HepG2 (cell line): ENCODE measurements around the gene TRIM31. TPM values are rescaled to one million over a fixed set of nuclear protein-coding genes. Genes with fewer than 3 reads are reported as not detected.

ENCODE experiments used
- ASH2L ChIP-seq: fragments of 300-600, 200-600 bp; sonication (generic); IDR thresholded peaks from 2 replicates; pipeline ENCODE4 v1.7.0; 2017; ENCODE audit warnings: low read depth, mild to moderate bottlenecking, moderate library complexity, mixed read lengths, low read length; ENCODE audit not compliant: insufficient read length
- BRD4 ChIP-seq: sonication (generic); formaldehyde crosslinking; IDR thresholded peaks from 2 replicates; pipeline ENCODE4 v1.4.0; 2020; ENCODE audit warnings: missing genetic modification reagents
- CBX5 ChIP-seq: sonication (generic); formaldehyde crosslinking; IDR thresholded peaks from 2 replicates; pipeline ENCODE4 v1.4.0; 2020; ENCODE audit warnings: missing genetic modification reagents, borderline replicate concordance
- CEBPG ChIP-seq: IDR thresholded peaks from 2 replicates; pipeline ENCODE4 v1.6.1; 2016
- ELF3 ChIP-seq: IDR thresholded peaks from 2 replicates; pipeline ENCODE4 v1.6.1; 2016; ENCODE audit warnings: missing genetic modification reagents, missing compliant biosample characterization
- GFI1 ChIP-seq: sonication (generic); formaldehyde crosslinking; IDR thresholded peaks from 2 replicates; pipeline ENCODE4 v1.5.0; 2020; ENCODE audit warnings: missing genetic modification reagents, mild to moderate bottlenecking, borderline replicate concordance
- GPN1 ChIP-seq: sonication (generic); formaldehyde crosslinking; IDR thresholded peaks from 2 replicates; pipeline ENCODE4 v1.5.1; 2020; ENCODE audit warnings: missing genetic modification reagents, borderline replicate concordance
- KDM6A ChIP-seq: IDR thresholded peaks from 2 replicates; pipeline ENCODE4 v1.6.1; 2016; ENCODE audit warnings: low read depth
- MEIS2 ChIP-seq: sonication (generic); formaldehyde crosslinking; IDR thresholded peaks from 2 replicates; pipeline ENCODE4 v1.9.0; 2021; ENCODE audit warnings: mild to moderate bottlenecking, missing genetic modification reagents
- MIER2 ChIP-seq: IDR thresholded peaks from 2 replicates; pipeline ENCODE4 v1.6.1; 2016; ENCODE audit warnings: missing biosample characterization, missing genetic modification reagents
- MTA3 ChIP-seq: sonication (generic); formaldehyde crosslinking; IDR thresholded peaks from 2 replicates; pipeline ENCODE4 v1.4.0; 2020; ENCODE audit warnings: missing genetic modification reagents
- NCOA1 ChIP-seq: sonication (generic); formaldehyde crosslinking; IDR thresholded peaks from 2 replicates; pipeline ENCODE4 v1.9.0; 2021; ENCODE audit warnings: missing genetic modification reagents
- PPARG ChIP-seq: conservative IDR thresholded peaks from 2 replicates; pipeline ENCODE4 v1.6.1; 2016; ENCODE audit warnings: missing biosample characterization, missing genetic modification reagents
- SP1 ChIP-seq, 2 experiments: fragments of 450-650 bp in 1 of 2; sonication (generic) in 1 of 2; formaldehyde crosslinking in 1 of 2; IDR thresholded peaks; 2 replicates each; pipeline versions ENCODE4 v1.4.0 to v1.6.1; 2016 to 2020; ENCODE audit warnings: missing genetic modification reagents in 1 of 2
- SRY ChIP-seq: sonication (generic); formaldehyde crosslinking; IDR thresholded peaks from 2 replicates; pipeline ENCODE4 v1.8.0; 2022; ENCODE audit warnings: mild to moderate bottlenecking, missing genetic modification reagents
- THYN1 ChIP-seq: sonication (generic); formaldehyde crosslinking; IDR thresholded peaks from 2 replicates; pipeline ENCODE4 v1.8.1; 2023; ENCODE audit warnings: low read depth, mild to moderate bottlenecking, moderate library complexity, missing genetic modification reagents, borderline replicate concordance
- TIGD3 ChIP-seq: sonication (generic); formaldehyde crosslinking; IDR thresholded peaks from 2 replicates; pipeline ENCODE4 v1.5.1; 2020; ENCODE audit warnings: mild to moderate bottlenecking, missing genetic modification reagents, borderline replicate concordance
- U2AF2 ChIP-seq: fragments of 200-400 bp; formaldehyde crosslinking; IDR thresholded peaks from 2 replicates; pipeline ENCODE4 v1.6.1; 2017; ENCODE audit warnings: low read depth, mild to moderate bottlenecking, low read length
- ZBTB25 ChIP-seq: IDR thresholded peaks from 2 replicates; pipeline ENCODE4 v1.6.1; 2018; ENCODE audit warnings: missing genetic modification reagents
- ZBTB42 ChIP-seq: sonication (generic); formaldehyde crosslinking; IDR thresholded peaks from 2 replicates; pipeline ENCODE4 v1.5.0; 2020; ENCODE audit warnings: mild to moderate bottlenecking, missing genetic modification reagents
- ZBTB46 ChIP-seq: sonication (generic); formaldehyde crosslinking; IDR thresholded peaks from 2 replicates; pipeline ENCODE4 v1.4.0; 2020; ENCODE audit warnings: mild to moderate bottlenecking, missing genetic modification reagents, borderline replicate concordance
- ZFY ChIP-seq: sonication (generic); formaldehyde crosslinking; IDR thresholded peaks from 2 replicates; pipeline ENCODE4 v1.4.0; 2020; ENCODE audit warnings: missing genetic modification reagents
- ZNF17 ChIP-seq: sonication (generic); formaldehyde crosslinking; IDR thresholded peaks from 2 replicates; pipeline ENCODE4 v1.5.0; 2020; ENCODE audit warnings: mild to moderate bottlenecking, missing genetic modification reagents
- ZNF263 ChIP-seq: sonication (generic); formaldehyde crosslinking; IDR thresholded peaks from 2 replicates; pipeline ENCODE4 v1.4.0; 2020; ENCODE audit warnings: missing genetic modification reagents
- ZNF432 ChIP-seq: sonication (generic); formaldehyde crosslinking; IDR thresholded peaks from 2 replicates; pipeline ENCODE4 v1.5.0; 2020; ENCODE audit warnings: missing genetic modification reagents, mild to moderate bottlenecking, borderline replicate concordance
- ZNF564 ChIP-seq: sonication (generic); formaldehyde crosslinking; IDR thresholded peaks from 2 replicates; pipeline ENCODE4 v1.8.1; 2023; ENCODE audit warnings: mild to moderate bottlenecking, missing genetic modification reagents
- ZNF879 ChIP-seq: sonication (generic); formaldehyde crosslinking; IDR thresholded peaks from 2 replicates; pipeline ENCODE4 v1.8.1; 2023; ENCODE audit warnings: missing genetic modification reagents
- polyA plus RNA-seq, 8 experiments: library from polyadenylated mRNA; depleted of rRNA in 3 of 8; stranded (reverse) in 7 of 8; unstranded in 1 of 8; fragments of >200 nt; fragmentation: Illumina TruSeq in 4 of 8; extraction: Trizol in 4 of 8; gene quantifications; 2 replicates each; pipeline versions ENCODE4 v1.2.1 to v1.2.3, GENCODE V29; 2011 to 2016; ENCODE audit warnings: low read depth in 4 of 8, missing spikeins in 1 of 8, mixed read lengths in 1 of 8; ENCODE audit not compliant: insufficient read depth in 1 of 8
- total RNA-seq, 5 experiments: library from RNA; depleted of rRNA; stranded (reverse); fragments of >200 nt; fragmentation: Illumina TruSeq; extraction: Trizol; gene quantifications; 2 replicates each; pipeline ENCODE4 v1.2.3, GENCODE V29; 2016; ENCODE audit warnings: low read depth in 1 of 5

TRIM31 gene
- total and polyA plus RNA-seq, 2 of the 13 experiments (the other 11 are each of a cell fraction or from before 2014, with no cell fraction given) = 0.13 to 0.51 TPM

GRCh38 chr6:30066577-30067459 is 46.1 kb downstream of the TRIM31 start, which contains the start of gene PPP1R11 (continued):
- TF ChIP-seq TIGD3 (no peak), PPARG (CRISPR knock-in tag) (no peak), MIER2 (CRISPR knock-in tag) (peak; percentile 45; the same call in 1 of the 2 replicates), SRY (CRISPR knock-in tag) (peak; percentile 37; the same call in 1 of the 2 replicates), NCOA1 (CRISPR knock-in tag) (no peak), ZFY (CRISPR knock-in tag) (peak; percentile 66), GPN1 (CRISPR knock-in tag) (no peak), MEIS2 (CRISPR knock-in tag) (peak; percentile 51; the same call in 1 of the 2 replicates), CEBPG (CRISPR knock-in tag) (0 out of 2 replicates have a peak, but pooled peaks have one; percentile 29), SP1 (IDR thresholded peaks at IDR 0.05) (no peak), SP1 (CRISPR knock-in tag; IDR thresholded peaks at IDR 0.05) (peak; percentile 86; the same call in 1 of the 2 replicates), ZBTB25 (CRISPR knock-in tag) (peak; percentile 86), BRD4 (CRISPR knock-in tag) (no peak), THYN1 (peak; percentile 87; the same call in 1 of the 2 replicates), ZBTB46 (CRISPR knock-in tag) (peak; percentile 53; the same call in 1 of the 2 replicates), ZNF564 (no peak), MTA3 (CRISPR knock-in tag) (no peak), GFI1 (CRISPR knock-in tag) (peak; percentile 86; the same call in 1 of the 2 replicates), ZNF17 (CRISPR knock-in tag) (no peak), KDM6A (CRISPR knock-in tag) (no peak), ASH2L (peak; percentile 96), ZBTB42 (CRISPR knock-in tag) (0 out of 2 replicates have a peak, but pooled peaks have one; percentile 17), U2AF2 (no peak), ELF3 (CRISPR knock-in tag) (peak; percentile 96), ZNF263 (peak; percentile 99), ZNF879 (CRISPR knock-in tag) (0 out of 2 replicates have a peak, but pooled peaks have one; percentile 13), ZNF432 (CRISPR knock-in tag) (no peak), CBX5 (CRISPR knock-in tag) (peak; percentile 74; the same call in 1 of the 2 replicates)
